GM10847 (cell line): ENCODE results near the gene ADPRHL1.

ENCODE experiments used
- POLR2A ChIP-seq: IDR thresholded peaks from 2 replicates; pipeline ENCODE4 v1.6.1; 2011; ENCODE audit not compliant: insufficient read length; ENCODE audit errors: extremely low read depth

Gene ADPRHL1

GRCh38 chr13:113417008-113417751 lies 36.1 kb downstream of the ADPRHL1 start:
- no peak for TF ChIP-seq POLR2A

GRCh38 chr13:113415825-113416224 lies 37.5 kb downstream of the ADPRHL1 start:
- no peak for TF ChIP-seq POLR2A

- no peak for TF ChIP-seq POLR2A
Observed at GRCh38 chr13:113415032-113415431, 38.3 kb downstream of the ADPRHL1 start.

DNA sequence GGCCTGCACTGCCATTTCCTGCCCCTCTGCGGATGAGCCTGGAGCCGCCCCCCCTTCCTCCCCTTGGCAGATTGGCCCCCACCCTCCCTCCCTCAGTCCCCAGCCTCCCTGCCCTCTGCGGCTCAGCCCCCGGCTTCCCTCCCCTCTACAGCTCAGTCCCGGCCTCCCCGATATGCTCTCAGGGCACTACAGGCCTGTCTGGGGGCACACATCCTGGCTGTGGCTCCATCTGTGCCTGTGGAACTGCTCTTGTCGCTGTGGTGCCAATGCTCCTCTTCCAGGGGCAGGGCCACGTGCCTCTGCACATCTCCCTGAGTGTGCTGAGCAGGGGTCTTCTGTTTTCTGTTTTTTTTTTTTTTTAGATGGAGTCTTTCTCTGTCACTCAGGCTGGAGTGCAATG lies 39.0 kb downstream of the ADPRHL1 start:
- no peak for TF ChIP-seq POLR2A

- no peak for TF ChIP-seq POLR2A
Observed at GRCh38 chr13:113413898-113414282, 39.4 kb downstream of the ADPRHL1 start.

DNA sequence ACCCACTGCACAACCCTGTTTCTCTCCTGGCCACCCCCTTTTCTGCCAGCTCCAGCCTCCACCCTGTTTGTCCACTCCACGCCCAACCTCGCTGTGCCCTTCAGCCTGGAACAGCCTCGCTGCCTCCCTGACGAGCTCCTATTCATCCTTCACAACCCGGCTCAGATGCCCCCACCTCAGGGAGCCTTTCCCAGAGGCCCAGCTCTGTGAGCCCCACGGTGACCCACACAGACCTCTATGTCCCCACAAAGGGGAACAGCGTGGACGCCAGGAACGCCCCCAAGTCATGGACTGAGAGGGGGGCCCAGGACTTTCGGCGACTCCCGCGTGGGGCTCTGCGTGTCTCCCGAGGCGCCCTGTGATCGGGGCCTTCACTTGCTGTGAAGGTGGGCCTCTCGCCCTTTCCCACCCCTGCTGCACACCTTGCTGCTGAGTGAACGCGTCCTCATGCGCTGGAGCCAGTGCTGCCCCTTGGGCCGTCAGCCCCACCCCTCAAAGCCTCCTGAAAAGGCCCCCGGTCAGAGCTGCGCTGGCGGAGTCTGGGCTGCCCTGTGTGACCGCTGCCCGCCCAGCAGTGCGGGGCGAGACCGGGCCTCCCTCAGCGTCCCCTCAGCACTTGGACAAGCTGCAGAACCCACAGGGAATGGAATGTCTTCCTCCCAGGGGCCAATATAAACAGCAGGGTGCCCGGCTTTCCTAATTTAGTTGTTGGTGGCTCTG lies 40.0 kb downstream of the ADPRHL1 start:
- no peak for TF ChIP-seq POLR2A

GRCh38 chr13:113412440-113412839 lies 40.8 kb downstream of the ADPRHL1 start:
- TF ChIP-seq POLR2A = no peak

- TF ChIP-seq POLR2A = no peak
Observed at GRCh38 chr13:113411216-113412023, 41.9 kb downstream of the ADPRHL1 start.

DNA sequence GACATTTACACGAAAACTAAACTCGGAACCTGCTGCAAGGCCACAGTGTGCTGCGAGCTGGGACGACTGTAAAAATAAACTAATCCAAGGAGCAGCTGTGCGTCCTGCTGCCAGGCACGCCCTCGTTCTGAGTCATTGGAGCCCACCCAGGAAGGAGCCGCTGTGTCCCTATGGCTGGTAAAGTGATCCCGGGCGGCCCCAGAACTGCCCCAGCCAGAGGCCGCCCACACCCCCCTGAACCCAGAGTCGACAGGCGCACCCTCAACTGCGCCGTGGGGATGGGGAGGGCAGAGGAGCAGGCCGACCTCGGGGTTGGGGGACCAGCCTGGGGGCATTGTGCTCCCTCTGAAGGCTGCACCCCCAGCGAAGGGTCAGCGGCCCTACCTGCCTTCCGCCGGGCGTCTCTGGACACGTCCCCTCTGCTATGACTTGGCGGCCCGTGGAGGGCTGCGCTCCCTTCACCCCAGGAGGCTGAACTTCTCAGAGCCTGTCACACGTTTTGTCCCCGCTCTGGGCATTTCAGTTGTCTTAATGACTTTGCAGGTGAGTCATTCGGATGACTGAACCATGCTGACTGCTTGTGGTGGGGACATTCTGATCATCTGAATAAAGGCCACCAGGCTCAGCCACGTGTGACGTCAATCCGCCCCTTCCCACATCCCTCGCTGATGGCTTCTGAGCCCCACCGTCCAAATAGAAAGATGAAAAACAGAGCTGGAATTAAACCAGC lies 42.7 kb downstream of the ADPRHL1 start:
- TF ChIP-seq POLR2A = no peak

DNA sequence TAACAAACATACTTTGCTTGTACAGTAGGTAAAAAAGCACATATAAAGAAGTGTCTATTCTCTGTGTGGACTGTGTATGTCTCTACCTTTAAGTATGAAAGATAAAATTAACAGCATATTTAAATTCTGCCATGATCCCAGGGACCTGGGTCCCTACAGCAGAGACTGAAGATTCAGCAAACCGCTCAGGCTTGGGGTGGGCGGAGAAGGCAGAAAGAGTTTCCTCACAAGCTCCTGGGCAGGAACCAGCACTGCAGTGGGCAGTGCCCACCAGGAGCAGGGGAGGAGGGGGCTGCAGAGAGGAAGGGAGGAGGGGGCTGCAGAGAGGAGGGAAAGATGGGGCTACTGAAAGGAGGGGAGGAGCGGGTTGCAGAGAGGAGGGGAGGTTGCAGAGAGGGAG lies 44.7 kb downstream of the ADPRHL1 start:
- TF ChIP-seq POLR2A = no peak

- no peak for TF ChIP-seq POLR2A
Observed at GRCh38 chr13:113407531-113408393, 45.5 kb downstream of the ADPRHL1 start.

GRCh38 chr13:113407103-113407530 lies 46.2 kb downstream of the ADPRHL1 start:
- no peak for TF ChIP-seq POLR2A

GRCh38 chr13:113406321-113407102 lies 46.8 kb downstream of the ADPRHL1 start:
- no peak for TF ChIP-seq POLR2A

GRCh38 chr13:113405481-113406300 lies 47.6 kb downstream of the ADPRHL1 start:
- TF ChIP-seq POLR2A = no peak
